ENCODE data around the gene BCAS1.

Gene BCAS1

DNA sequence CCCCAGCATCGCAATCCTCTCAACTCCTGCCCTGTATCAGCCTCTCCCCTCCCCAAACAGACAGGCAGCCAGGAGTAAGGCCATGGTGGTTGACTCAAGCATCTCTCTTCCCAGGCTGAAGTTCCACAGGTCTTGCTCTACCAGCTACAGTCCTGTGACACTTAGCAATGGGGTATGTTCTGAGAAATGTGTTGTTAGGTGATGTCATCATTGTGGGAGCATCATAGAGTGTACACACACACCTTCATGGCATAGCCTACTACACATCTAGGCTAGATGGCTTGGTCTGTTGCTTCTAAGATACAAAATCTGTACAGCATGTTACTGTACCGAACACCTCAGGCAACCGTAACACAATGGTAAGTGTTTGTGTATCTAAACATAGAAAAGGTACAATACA lies 29.5 kb upstream of the BCAS1 start:
- TF ChIP-seq, protein P1, sequence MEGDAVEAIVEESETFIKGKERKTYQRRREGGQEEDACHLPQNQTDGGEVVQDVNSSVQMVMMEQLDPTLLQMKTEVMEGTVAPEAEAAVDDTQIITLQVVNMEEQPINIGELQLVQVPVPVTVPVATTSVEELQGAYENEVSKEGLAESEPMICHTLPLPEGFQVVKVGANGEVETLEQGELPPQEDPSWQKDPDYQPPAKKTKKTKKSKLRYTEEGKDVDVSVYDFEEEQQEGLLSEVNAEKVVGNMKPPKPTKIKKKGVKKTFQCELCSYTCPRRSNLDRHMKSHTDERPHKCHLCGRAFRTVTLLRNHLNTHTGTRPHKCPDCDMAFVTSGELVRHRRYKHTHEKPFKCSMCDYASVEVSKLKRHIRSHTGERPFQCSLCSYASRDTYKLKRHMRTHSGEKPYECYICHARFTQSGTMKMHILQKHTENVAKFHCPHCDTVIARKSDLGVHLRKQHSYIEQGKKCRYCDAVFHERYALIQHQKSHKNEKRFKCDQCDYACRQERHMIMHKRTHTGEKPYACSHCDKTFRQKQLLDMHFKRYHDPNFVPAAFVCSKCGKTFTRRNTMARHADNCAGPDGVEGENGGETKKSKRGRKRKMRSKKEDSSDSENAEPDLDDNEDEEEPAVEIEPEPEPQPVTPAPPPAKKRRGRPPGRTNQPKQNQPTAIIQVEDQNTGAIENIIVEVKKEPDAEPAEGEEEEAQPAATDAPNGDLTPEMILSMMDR (IDR thresholded peaks at IDR 0.05; ENCODE audit: low read depth, low read length), result no peak
- TF ChIP-seq EZH2phosphoT487 (IDR thresholded peaks at IDR 0.05; ENCODE audit: low read depth), result no peak
- peaks cover 9% of the 10 kb centered on the region for H3K4me1 ChIP-seq (ENCODE audit: low read length)
- H3K27me3 ChIP-seq (ENCODE audit: low read depth, low read length), result peaks cover 13% of the 10 kb centered on the region
- no peaks in the 10 kb centered on the region for H3K79me2 ChIP-seq (ENCODE audit: low read length)
- no peaks in the 10 kb centered on the region for H3K9me3 ChIP-seq (ENCODE audit: insufficient read depth, low read length)
- no peak overlapping the region for H3K4me3 ChIP-seq (ENCODE audit: low read length)
- no peaks in the 10 kb centered on the region for H4K20me1 ChIP-seq (ENCODE audit: insufficient read depth, low read length)
- H3K9ac ChIP-seq (ENCODE audit: low read length), result no peak overlapping the region
- no peaks in the 10 kb centered on the region for H3K36me3 ChIP-seq (replicated peaks; ENCODE audit: low read depth, low read length)
- no peak overlapping the region for H2AFZ ChIP-seq (ENCODE audit: low read depth, low read length)
- H3K27ac ChIP-seq (ENCODE audit: low read length), result no peak overlapping the region
- no peak overlapping the region for H3K4me2 ChIP-seq (ENCODE audit: low read length)

DNA sequence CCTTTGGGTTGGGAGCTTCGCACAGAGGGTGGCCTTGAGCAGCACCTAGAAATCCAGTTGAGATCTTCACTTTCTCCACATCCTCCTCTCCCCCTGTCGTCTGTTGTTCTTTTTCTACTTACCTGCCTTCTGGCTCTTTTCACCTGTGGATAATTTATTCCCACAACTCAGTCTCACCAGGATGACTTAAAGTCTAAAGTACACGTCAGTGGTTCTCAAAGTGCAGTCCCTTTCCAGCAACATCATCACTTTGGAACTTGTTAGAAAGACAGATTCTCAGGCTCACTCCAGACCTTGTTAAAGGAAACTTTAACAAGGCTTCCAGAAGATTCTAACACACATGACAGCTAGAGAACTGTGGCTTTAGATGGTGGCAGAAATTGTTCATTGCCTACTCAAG lies 27.7 kb upstream of the BCAS1 start:
- Histone ChIP-seq H3K36me3 (replicated peaks; ENCODE audit: low read depth, low read length) (no peaks in the 10 kb centered on the region), H3K9ac (ENCODE audit: low read length) (no peak overlapping the region), H3K9me3 (ENCODE audit: insufficient read depth, low read length) (no peaks in the 10 kb centered on the region), H3K4me2 (ENCODE audit: low read length) (no peak overlapping the region), H4K20me1 (ENCODE audit: insufficient read depth, low read length) (no peaks in the 10 kb centered on the region), H3K27me3 (ENCODE audit: low read depth, low read length) (peaks cover 13% of the 10 kb centered on the region), H2AFZ (ENCODE audit: low read depth, low read length) (no peak overlapping the region), H3K4me3 (ENCODE audit: low read length) (no peak overlapping the region), H3K4me1 (ENCODE audit: low read length) (peaks cover 14% of the 10 kb centered on the region), H3K79me2 (ENCODE audit: low read length) (no peaks in the 10 kb centered on the region), H3K27ac (ENCODE audit: low read length) (no peak overlapping the region)
- TF ChIP-seq EZH2phosphoT487 (IDR thresholded peaks at IDR 0.05; ENCODE audit: low read depth), result no peak
- TF ChIP-seq, protein P1 (IDR thresholded peaks at IDR 0.05; ENCODE audit: low read depth, low read length), result no peak

GRCh38 chr20:54097236-54097529 lies 26.8 kb upstream of the BCAS1 start:
- H3K9ac ChIP-seq (ENCODE audit: low read length), result no peak overlapping the region
- H3K4me3 ChIP-seq (ENCODE audit: low read length), result no peak overlapping the region
- peaks cover 15% of the 10 kb centered on the region for H3K4me1 ChIP-seq (ENCODE audit: low read length)
- no peak overlapping the region for H3K27ac ChIP-seq (ENCODE audit: low read length)
- no peaks in the 10 kb centered on the region for H3K9me3 ChIP-seq (ENCODE audit: insufficient read depth, low read length)
- no peaks in the 10 kb centered on the region for H4K20me1 ChIP-seq (ENCODE audit: insufficient read depth, low read length)
- no peak overlapping the region for H2AFZ ChIP-seq (ENCODE audit: low read depth, low read length)
- no peak overlapping the region for H3K4me2 ChIP-seq (ENCODE audit: low read length)
- peaks cover 13% of the 10 kb centered on the region for H3K27me3 ChIP-seq (ENCODE audit: low read depth, low read length)
- no peaks in the 10 kb centered on the region for H3K79me2 ChIP-seq (ENCODE audit: low read length)
- no peaks in the 10 kb centered on the region for H3K36me3 ChIP-seq (replicated peaks; ENCODE audit: low read depth, low read length)
- TF ChIP-seq, protein P1 (IDR thresholded peaks at IDR 0.05; ENCODE audit: low read depth, low read length), result no peak
- TF ChIP-seq EZH2phosphoT487 (IDR thresholded peaks at IDR 0.05; ENCODE audit: low read depth), result no peak

DNA sequence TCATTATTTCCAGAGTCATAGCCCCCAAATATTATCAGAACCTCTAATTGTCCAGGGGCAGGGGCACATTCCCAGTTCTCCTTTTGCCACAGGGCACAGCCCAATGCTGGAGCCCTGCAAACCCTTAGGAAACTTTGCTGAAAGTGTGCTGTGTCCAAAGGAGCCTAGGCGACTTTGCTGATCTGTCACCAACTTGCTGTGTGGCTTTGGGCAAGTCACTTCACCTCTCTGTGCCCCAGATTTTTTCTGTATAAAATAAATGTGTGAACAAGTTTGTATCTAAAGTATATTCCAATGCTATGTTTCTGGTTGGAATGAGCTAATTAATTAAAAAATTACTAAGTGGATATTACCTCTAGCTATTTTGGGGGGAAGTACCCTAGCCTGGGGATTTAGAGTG lies 25.4 kb upstream of the BCAS1 start:
- no peak overlapping the region for H3K4me2 ChIP-seq (ENCODE audit: low read length)
- H2AFZ ChIP-seq (ENCODE audit: low read depth, low read length), result no peak overlapping the region
- peaks cover 18% of the 10 kb centered on the region for H3K4me1 ChIP-seq (ENCODE audit: low read length)
- no peaks in the 10 kb centered on the region for H3K9me3 ChIP-seq (ENCODE audit: insufficient read depth, low read length)
- H3K36me3 ChIP-seq (replicated peaks; ENCODE audit: low read depth, low read length), result no peaks in the 10 kb centered on the region
- TF ChIP-seq EZH2phosphoT487 (IDR thresholded peaks at IDR 0.05; ENCODE audit: low read depth), result no peak
- TF ChIP-seq, protein P1 (IDR thresholded peaks at IDR 0.05; ENCODE audit: low read depth, low read length), result no peak
- no peak overlapping the region for H3K4me3 ChIP-seq (ENCODE audit: low read length)
- no peaks in the 10 kb centered on the region for H3K79me2 ChIP-seq (ENCODE audit: low read length)
- peaks cover 13% of the 10 kb centered on the region for H3K27me3 ChIP-seq (ENCODE audit: low read depth, low read length)
- H3K27ac ChIP-seq (ENCODE audit: low read length), result no peak overlapping the region
- H3K9ac ChIP-seq (ENCODE audit: low read length), result no peak overlapping the region
- no peaks in the 10 kb centered on the region for H4K20me1 ChIP-seq (ENCODE audit: insufficient read depth, low read length)

All from OCI-LY3 (cell line).